Colonic mucosa (tissue), 4 donors: ENCODE data around the gene DGLUCY. TPM values are rescaled to one million over a fixed set of nuclear protein-coding genes. Genes with fewer than 3 reads are reported as not detected.

Experiments
- DNase-seq: peaks from one replicate; pipeline ENCODE4 v3.0.0-alpha.2; 2020
- H3K27ac ChIP-seq: fragments of 200-600 bp; one replicate; pipeline ENCODE4 v1.8.0; 2021
- H3K27me3 ChIP-seq: fragments of 200-600 bp; one replicate; pipeline ENCODE4 v1.8.0; 2021
- H3K36me3 ChIP-seq: fragments of 200-600 bp; one replicate; pipeline ENCODE4 v1.8.0; 2021
- H3K4me1 ChIP-seq: fragments of 200-600 bp; one replicate; pipeline ENCODE4 v1.8.0; 2021; ENCODE audit warnings: mild to moderate bottlenecking
- H3K4me3 ChIP-seq: fragments of 200-600 bp; one replicate; pipeline ENCODE4 v1.8.0; 2021
- H3K9ac ChIP-seq, 2 donors: one replicate each; pipeline ENCODE4 v1.7.0; 2013; ENCODE audit warnings: control low read depth in 2 of 2, low read depth in 2 of 2, low read length in 2 of 2
- H3K9me3 ChIP-seq: fragments of 200-600 bp; one replicate; pipeline ENCODE4 v1.8.0; 2021
- CTCF ChIP-seq: fragments of 200-600 bp; IDR thresholded peaks from one replicate; pipeline ENCODE4 v1.8.0; 2022; ENCODE audit warnings: antibody characterized with exemption, mild to moderate bottlenecking
- intact Hi-C: fragments of 100-400 bp; cut with DNase I; formaldehyde crosslinking; loops from one replicate; pipeline ENCODE4 v1.14.1; 2022
- total RNA-seq, 2 donors: library from RNA; stranded (reverse); fragmentation: NEBNext Ultra II Directional in 1 of 2; extraction: Animal tissue kit (Norgen Biotek cat#: 25700) in 1 of 2; gene quantifications; one replicate each; pipeline ENCODE4 v1.2.1, GENCODE V29; 2021
- donor health status: healthy.
- donor health status: DM: no; HTN: no; CAD: no.
- donor health status: DM: no; HTN: no; CAD: no.

The DGLUCY gene
- total RNA-seq, 2 donors from 2014 or later: 67.3 to 105 TPM

GRCh38 chr14:91229743-91230200, 115.9 kb downstream of the DGLUCY start:
- DNase-seq: no peak
- Histone ChIP-seq H3K4me3 (no peak overlapping the region), H3K36me3 (no peaks in the 10 kb centered on the region), H3K9me3 (no peaks in the 10 kb centered on the region), H3K4me1 (no peaks in the 10 kb centered on the region), H3K9ac (no peak overlapping the region), H3K27ac (peak overlapping the region; percentile 61), H3K27me3 (no peaks in the 10 kb centered on the region)
- intact Hi-C loops: no loop called here
- TF ChIP-seq CTCF: no peak

- Histone ChIP-seq H3K36me3 (no peaks in the 10 kb centered on the region), H3K27ac (peak overlapping the region; percentile 61), H3K4me3 (no peak overlapping the region), H3K27me3 (no peaks in the 10 kb centered on the region), H3K9ac (no peak overlapping the region), H3K9me3 (no peaks in the 10 kb centered on the region), H3K4me1 (no peaks in the 10 kb centered on the region)
- intact Hi-C loops: no loop called here
- DNase-seq: no peak
- no peak for TF ChIP-seq CTCF
These were observed 116.6 kb downstream of the DGLUCY start for GRCh38 chr14:91230397-91231035.

- peak overlapping the region; percentile 61 for H3K27ac ChIP-seq
- H3K9me3 ChIP-seq: no peaks in the 10 kb centered on the region
- no peak overlapping the region for H3K9ac ChIP-seq
- TF ChIP-seq CTCF: no peak
- intact Hi-C loops: no loop called here
- no peaks in the 10 kb centered on the region for H3K27me3 ChIP-seq
- H3K36me3 ChIP-seq: no peaks in the 10 kb centered on the region
- H3K4me3 ChIP-seq: no peak overlapping the region
- H3K4me1 ChIP-seq: no peaks in the 10 kb centered on the region
- no peak for DNase-seq
These were observed 117.6 kb downstream of the DGLUCY start for GRCh38 chr14:91231446-91231845.

GRCh38 chr14:91232052-91232451, 118.2 kb downstream of the DGLUCY start:
- H3K27me3 ChIP-seq: no peaks in the 10 kb centered on the region

GRCh38 chr14:91232603-91233002, 118.7 kb downstream of the DGLUCY start:
- intact Hi-C loops: no loop called here
- no peaks in the 10 kb centered on the region for H3K4me1 ChIP-seq
- DNase-seq: no peak
- peak overlapping the region; percentile 3 for H3K27ac ChIP-seq
- no peak overlapping the region for H3K4me3 ChIP-seq
- H3K9me3 ChIP-seq: no peaks in the 10 kb centered on the region
- TF ChIP-seq CTCF: no peak
- H3K27me3 ChIP-seq: no peaks in the 10 kb centered on the region
- H3K36me3 ChIP-seq: no peaks in the 10 kb centered on the region
- no peak overlapping the region for H3K9ac ChIP-seq

More at GRCh38 chr14:91232052-91232451, 118.2 kb downstream of the DGLUCY start:
- H3K4me3 ChIP-seq: no peak overlapping the region
- H3K4me1 ChIP-seq: no peaks in the 10 kb centered on the region
- H3K27ac ChIP-seq: peak overlapping the region; percentile 3
- H3K36me3 ChIP-seq: no peaks in the 10 kb centered on the region
- intact Hi-C loops: no loop called here
- no peak overlapping the region for H3K9ac ChIP-seq
- no peaks in the 10 kb centered on the region for H3K9me3 ChIP-seq
- DNase-seq: no peak
- TF ChIP-seq CTCF: no peak
